Endothelial cell of umbilical vein (primary cell): ENCODE data around the gene CLEC18C. TPM values are rescaled to one million over a fixed set of nuclear protein-coding genes. Genes with fewer than 3 reads are reported as not detected.
A peak's percentile ranks its signal among the peaks of the same experiment; 100 is the strongest.
"Not testable (repeated sequence)": the region's sequence is repeated elsewhere in the genome, so short reads cannot be mapped to it uniquely, and the experiment has no call there.

Experiments
- BruUV-seq: library from RNA; stranded (reverse); fragments of 400-500 nt; replicated peaks from 2 replicates; lab custom pipeline; 2021; lab: Mats Ljungman, UMichigan
- CTCF ChIA-PET: fragments of 300-600, 350-600 bp; sonication (Branson Sonifier 250); formaldehyde crosslinking; loops from one replicate; lab custom pipeline; 2021; ENCODE audit warnings: antibody characterized with exemption, inconsistent platforms; lab: Charles Lee
- POLR2A ChIA-PET: fragments of 300-600, 350-600 bp; sonication (Branson Sonifier 250); formaldehyde crosslinking; loops from one replicate; lab custom pipeline; 2021; ENCODE audit warnings: antibody characterized with exemption, inconsistent platforms; lab: Charles Lee
- DNase-seq: peaks from one replicate; pipeline ENCODE4 v3.0.0-alpha.2; 2011; ENCODE audit warnings: low read depth, low spot score
- FAIRE-seq: peaks from 2 replicates; lab custom pipeline; 2011; peaks lifted over from hg19 to GRCh38; lab: Jason Lieb, UNC
- H2AFZ ChIP-seq: 2 replicates; pipeline ENCODE4 v1.6.0; 2012; ENCODE audit warnings: low read depth, low read length, control low read depth, inconsistent platforms
- H3K27ac ChIP-seq: 2 replicates; pipeline ENCODE4 v1.5.1; 2011; ENCODE audit warnings: low read depth, mild to moderate bottlenecking, control low read depth, low read length, moderate library complexity; ENCODE audit not compliant: insufficient read depth
- H3K27me3 ChIP-seq, 2 experiments: 2 replicates each; pipeline versions ENCODE4 v1.6.0 to v1.6.1; 2011; ENCODE audit warnings: low read length in 2 of 2, mixed read lengths in 1 of 2; ENCODE audit not compliant: control insufficient read depth in 2 of 2, insufficient read depth in 2 of 2
- H3K36me3 ChIP-seq, 2 experiments: 2 replicates in 1 of 2; 3 replicates in 1 of 2; pipeline ENCODE4 v1.5.1; 2011; ENCODE audit warnings: low read length in 2 of 2, mild to moderate bottlenecking in 1 of 2, moderate library complexity in 1 of 2; ENCODE audit not compliant: control insufficient read depth in 2 of 2, insufficient read depth in 2 of 2; ENCODE audit errors: extremely low read depth in 1 of 2
- H3K4me1 ChIP-seq: 3 replicates; pipeline ENCODE4 v1.5.1; 2011; ENCODE audit warnings: mild to moderate bottlenecking, low read length; ENCODE audit not compliant: control insufficient read depth, insufficient read depth; ENCODE audit errors: extremely low read depth
- H3K4me2 ChIP-seq: 2 replicates; pipeline ENCODE4 v1.6.1; 2011; ENCODE audit warnings: low read length, control low read depth, mixed read lengths; ENCODE audit not compliant: insufficient read depth
- H3K4me3 ChIP-seq, 3 experiments: fragments of 200-600 bp in 1 of 3; sonication (generic), shearing (Covaris generic) in 1 of 3; replicated peaks in 1 of 3; 2 replicates each; pipeline ENCODE4 v1.5.1; 2011 to 2016; ENCODE audit warnings: control low read depth in 3 of 3, low read length in 3 of 3, mild to moderate bottlenecking in 2 of 3, inconsistent platforms in 1 of 3, low read depth in 1 of 3, moderate library complexity in 1 of 3; ENCODE audit not compliant: insufficient read depth in 1 of 3
- H3K79me2 ChIP-seq: 2 replicates; pipeline ENCODE4 v1.6.0; 2012; ENCODE audit warnings: low read length, inconsistent platforms; ENCODE audit not compliant: control insufficient read depth, insufficient read depth
- H3K9ac ChIP-seq: replicated peaks from 2 replicates; pipeline ENCODE3; 2011; ENCODE audit warnings: low read length, control low read depth; ENCODE audit not compliant: insufficient read depth; ENCODE audit errors: extremely low read depth
- H3K9me1 ChIP-seq: replicated peaks from 3 replicates; pipeline ENCODE4 v1.6.0; 2011; ENCODE audit warnings: mild to moderate bottlenecking, low read length; ENCODE audit not compliant: control insufficient read depth, insufficient read depth; ENCODE audit errors: extremely low read depth
- H3K9me3 ChIP-seq: replicated peaks from 2 replicates; pipeline ENCODE4 v1.5.1; 2012; ENCODE audit warnings: low read length, inconsistent platforms; ENCODE audit not compliant: control insufficient read depth, insufficient read depth
- H4K20me1 ChIP-seq: replicated peaks from 2 replicates; pipeline ENCODE3; 2011; ENCODE audit warnings: mild to moderate bottlenecking, low read length; ENCODE audit not compliant: control insufficient read depth, insufficient read depth; ENCODE audit errors: extremely low read depth
- dilution Hi-C: fragments of 300-500 bp; cut with MboI; formaldehyde crosslinking; loops from one replicate; pipeline ENCODE4 v1.15.0; 2019; ENCODE audit warnings: low sequenced_read_pairs; ENCODE audit not compliant: extremely low pct_ligation_motif_present
- intact Hi-C: fragments of 100-400 bp; cut with micrococcal nuclease; formaldehyde crosslinking; loops from one replicate; pipeline ENCODE4 v1.10.0; 2022
- polyA plus RNA-seq, 4 experiments: library from polyadenylated mRNA; depleted of rRNA in 3 of 4; stranded (reverse) in 3 of 4; unstranded in 1 of 4; fragments of >200 nt; gene quantifications; 2 replicates each; pipeline versions ENCODE4 v1.2.1 to v1.2.3, GENCODE V29; 2011 to 2012; ENCODE audit warnings: missing spikeins in 1 of 4
- total RNA-seq: library from RNA; stranded (reverse); gene quantifications from 2 replicates; pipeline ENCODE4 v1.2.3, GENCODE V29; 2021

CLEC18C gene
- total and polyA plus RNA-seq, 2 donors (not counting 3 experiments of a cell fraction or from before 2014, with no cell fraction given): not detected

DNA sequence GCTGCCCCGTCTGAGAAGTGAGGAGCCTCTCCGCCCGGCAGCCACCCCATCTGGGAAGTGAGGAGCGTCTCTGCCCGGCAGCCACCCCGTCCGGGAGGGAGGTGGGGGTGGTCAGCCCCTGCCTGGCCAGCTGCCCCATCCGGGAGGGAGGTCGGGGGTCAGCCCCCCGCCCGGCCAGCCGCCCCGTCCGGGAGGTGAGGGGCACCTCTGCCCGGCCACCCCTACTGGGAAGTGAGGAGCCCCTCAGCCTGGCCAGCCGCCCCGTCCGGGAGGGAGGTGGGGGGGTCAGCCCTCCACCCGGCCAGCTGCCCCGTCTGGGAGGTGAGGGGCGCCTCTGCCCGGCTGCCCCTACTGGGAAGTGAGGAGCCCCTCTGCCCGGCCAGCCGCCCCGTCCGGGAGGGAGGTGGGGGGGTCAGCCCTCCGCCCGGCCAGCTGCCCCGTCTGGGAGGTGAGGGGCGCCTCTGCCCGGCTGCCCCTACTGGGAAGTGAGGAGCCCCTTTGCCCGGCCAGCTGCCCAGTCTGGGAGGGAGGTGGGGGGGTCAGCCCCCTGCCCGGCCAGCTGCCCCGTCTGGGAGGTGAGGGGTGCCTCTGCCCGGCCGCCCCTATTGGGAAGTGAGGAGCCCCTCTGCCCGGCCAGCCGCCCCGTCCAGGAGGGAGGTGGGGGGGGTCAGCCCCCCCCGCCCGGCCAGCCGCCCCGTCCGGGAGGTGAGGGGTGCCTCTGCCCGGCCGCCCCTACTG lies 31.2 kb downstream of the CLEC18C start:
- DNase-seq, FAIRE-seq, BruUV-seq, POLR2A ChIA-PET, intact Hi-C loops, H3K27ac ChIP-seq, H3K9ac ChIP-seq, H3K4me1 ChIP-seq, H3K36me3 ChIP-seq, H2AFZ ChIP-seq, H3K9me3 ChIP-seq, dilution Hi-C loops, H3K4me2 ChIP-seq, H3K79me2 ChIP-seq, H4K20me1 ChIP-seq, H3K9me1 ChIP-seq, CTCF ChIA-PET, H3K27me3 ChIP-seq, H3K4me3 ChIP-seq: not testable (repeated sequence)

DNA sequence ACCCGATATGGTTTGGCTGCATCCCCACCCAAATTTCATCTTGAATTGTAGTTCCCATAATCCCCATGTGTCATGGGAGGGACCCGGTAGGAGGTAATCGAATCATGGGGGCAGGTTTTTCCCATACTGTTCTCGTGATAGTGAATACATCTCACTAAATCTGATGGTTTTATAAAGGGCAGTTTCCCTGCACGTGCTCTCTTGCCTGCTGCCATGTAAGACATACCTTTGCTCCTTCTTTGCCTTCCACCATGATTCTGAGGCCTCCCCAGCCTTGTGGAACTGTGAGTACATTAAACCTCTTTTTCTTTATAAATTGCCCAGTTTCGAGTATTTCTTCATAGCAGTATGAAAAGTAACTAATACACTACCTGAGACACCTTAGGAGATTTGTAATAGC lies 32.8 kb downstream of the CLEC18C start:
- H3K36me3 ChIP-seq, FAIRE-seq, dilution Hi-C loops, H3K27ac ChIP-seq, H3K4me3 ChIP-seq, H3K9me3 ChIP-seq, DNase-seq, POLR2A ChIA-PET, intact Hi-C loops, H3K4me2 ChIP-seq, H3K9ac ChIP-seq, H3K79me2 ChIP-seq, H3K4me1 ChIP-seq, CTCF ChIA-PET, H3K9me1 ChIP-seq, H4K20me1 ChIP-seq, BruUV-seq, H2AFZ ChIP-seq, H3K27me3 ChIP-seq: not testable (repeated sequence)

DNA sequence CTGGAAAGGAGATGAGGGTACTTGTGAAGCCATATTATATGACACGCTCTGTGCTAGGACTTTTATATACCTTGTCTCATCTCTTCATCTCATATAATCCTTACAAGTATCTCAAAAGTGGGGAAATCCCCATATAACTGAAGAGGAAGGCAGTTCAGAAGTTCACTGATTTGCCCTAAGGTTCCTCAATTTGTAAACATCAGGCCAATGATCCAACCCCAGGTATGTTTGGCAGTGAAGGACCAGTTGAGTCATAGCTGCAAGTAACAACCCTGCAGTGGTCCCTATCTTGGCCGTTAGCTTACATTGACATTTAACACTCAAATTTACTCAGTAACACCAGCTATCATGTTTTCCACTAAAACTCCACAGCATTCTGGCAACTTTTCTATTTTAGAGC lies 45.0 kb downstream of the CLEC18C start:
- H3K9me1 ChIP-seq, H3K79me2 ChIP-seq, POLR2A ChIA-PET, H3K4me3 ChIP-seq, intact Hi-C loops, H3K4me2 ChIP-seq, FAIRE-seq, DNase-seq, BruUV-seq, H2AFZ ChIP-seq, H3K9me3 ChIP-seq, H3K4me1 ChIP-seq, H3K36me3 ChIP-seq, CTCF ChIA-PET, H3K27me3 ChIP-seq, H3K27ac ChIP-seq, H4K20me1 ChIP-seq, dilution Hi-C loops, H3K9ac ChIP-seq: not testable (repeated sequence)

DNA sequence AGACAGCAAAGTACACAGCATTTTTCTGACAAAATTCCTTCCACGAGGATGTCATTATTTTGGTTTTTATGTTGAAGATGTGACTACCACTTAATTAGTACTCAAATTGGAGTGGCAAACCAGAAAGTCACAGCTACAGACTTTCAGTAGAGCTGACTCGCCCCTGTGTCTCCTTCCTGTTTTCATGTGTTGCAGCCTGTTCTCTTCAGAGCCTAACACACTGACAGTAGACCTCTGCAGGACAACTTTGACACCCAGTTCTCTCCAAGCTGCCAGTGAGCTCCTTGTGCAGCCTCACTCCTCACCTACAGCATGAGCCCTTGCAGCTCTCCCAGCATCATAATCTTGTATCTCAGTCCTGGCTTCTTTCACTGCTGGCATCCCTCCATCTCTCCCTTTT lies 49.0 kb downstream of the CLEC18C start:
- POLR2A ChIA-PET, dilution Hi-C loops: not testable (repeated sequence)

More for the DNA sequence above, 49.0 kb downstream of the CLEC18C start:
- H3K4me3 ChIP-seq, BruUV-seq, intact Hi-C loops, H3K4me2 ChIP-seq, H3K27ac ChIP-seq, CTCF ChIA-PET, H3K36me3 ChIP-seq, H3K79me2 ChIP-seq, H3K4me1 ChIP-seq, H3K27me3 ChIP-seq, H3K9ac ChIP-seq, H3K9me3 ChIP-seq, H4K20me1 ChIP-seq, FAIRE-seq, H3K9me1 ChIP-seq, H2AFZ ChIP-seq: not testable (repeated sequence)
- peak; percentile 4 for DNase-seq
